ENCODE data around the gene WDR86.

WDR86 gene

DNA sequence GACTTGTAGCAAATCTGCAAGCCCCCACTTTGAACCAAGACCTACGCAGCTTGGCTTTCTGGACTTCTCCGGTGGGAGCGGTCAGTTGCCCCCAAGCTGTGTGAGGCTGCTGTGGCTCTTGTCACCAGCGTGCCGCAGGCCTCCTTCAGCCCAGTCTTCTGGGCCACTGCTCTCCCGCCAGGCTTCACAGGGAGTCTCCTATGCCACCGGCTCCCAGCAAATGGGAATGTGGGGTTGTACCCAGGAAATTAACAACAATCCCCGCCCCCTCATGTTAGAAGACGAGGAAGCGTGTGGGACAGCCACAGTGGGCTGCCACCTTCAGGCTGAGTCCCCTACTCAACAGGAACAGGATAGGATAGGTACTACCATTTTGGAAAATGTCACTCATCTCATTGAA lies 4.2 kb downstream of the WDR86 start:
- DNase-seq: no peak

GRCh38 chr7:151405056-151405455 lies 4.8 kb downstream of the WDR86 start:
- no peak for DNase-seq

DNA sequence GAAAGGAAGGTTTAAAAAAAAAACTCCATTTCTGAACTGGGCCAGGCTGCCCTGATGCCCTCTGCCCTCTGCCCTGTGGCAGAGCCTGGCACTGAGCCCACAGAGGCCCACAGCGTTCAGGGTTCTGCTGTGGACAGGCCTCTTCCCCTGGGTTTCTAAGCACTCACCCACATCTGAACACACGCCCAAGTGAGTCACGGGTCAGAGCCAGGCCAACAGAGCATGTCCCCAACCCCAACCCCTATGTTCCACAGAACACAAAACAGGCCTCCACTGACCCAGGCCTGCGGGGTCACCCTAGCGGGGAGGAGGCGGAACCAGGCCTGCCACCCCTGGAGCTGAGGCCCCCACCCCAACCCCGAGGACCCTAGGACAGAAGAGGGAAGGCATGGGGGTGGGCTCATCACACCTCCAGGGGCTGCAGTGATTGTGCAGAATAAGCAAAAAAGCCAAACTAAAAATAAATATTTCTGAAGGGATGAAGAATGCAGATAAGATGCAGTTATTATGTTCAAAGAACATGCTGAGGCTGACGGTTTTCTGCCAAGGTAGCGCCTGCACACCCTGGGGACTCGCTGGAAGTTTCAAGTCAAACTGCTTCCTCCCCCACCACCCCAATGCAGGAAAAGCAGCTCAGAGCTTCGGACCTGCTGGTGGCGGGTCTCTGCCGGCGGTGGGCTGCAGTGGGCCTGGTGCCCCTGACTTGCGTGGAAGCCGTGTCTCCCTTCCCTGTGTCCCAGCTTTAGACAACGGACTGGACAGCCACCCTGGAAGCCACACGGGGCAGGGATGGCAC lies 5.4 kb downstream of the WDR86 start:
- no peak for DNase-seq

DNA sequence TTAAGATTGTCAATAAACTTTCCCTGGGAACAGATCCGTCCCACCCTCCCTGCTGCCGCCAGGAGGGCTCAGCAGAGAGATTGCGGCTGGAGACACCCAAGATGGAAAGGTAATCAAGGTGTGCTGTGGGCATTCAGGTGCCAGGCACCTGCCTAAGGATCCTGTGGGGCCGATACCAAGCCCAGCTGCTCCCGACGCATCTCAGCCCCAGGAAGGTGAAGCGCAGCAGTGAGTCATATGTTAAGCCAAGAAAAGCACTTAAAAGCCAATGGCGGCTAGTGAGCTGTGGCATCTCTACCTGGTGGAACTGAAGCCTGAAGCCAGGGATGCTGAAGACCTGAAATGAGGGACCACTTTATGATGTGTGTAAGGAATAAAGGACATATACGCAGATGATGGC lies 6.1 kb downstream of the WDR86 start:
- DNase-seq: no peak

- no peak for DNase-seq
Observed at GRCh38 chr7:151402029-151402835, 7.6 kb downstream of the WDR86 start.

GRCh38 chr7:151400626-151401315 lies 9.1 kb downstream of the WDR86 start:
- no peak for DNase-seq

DNA sequence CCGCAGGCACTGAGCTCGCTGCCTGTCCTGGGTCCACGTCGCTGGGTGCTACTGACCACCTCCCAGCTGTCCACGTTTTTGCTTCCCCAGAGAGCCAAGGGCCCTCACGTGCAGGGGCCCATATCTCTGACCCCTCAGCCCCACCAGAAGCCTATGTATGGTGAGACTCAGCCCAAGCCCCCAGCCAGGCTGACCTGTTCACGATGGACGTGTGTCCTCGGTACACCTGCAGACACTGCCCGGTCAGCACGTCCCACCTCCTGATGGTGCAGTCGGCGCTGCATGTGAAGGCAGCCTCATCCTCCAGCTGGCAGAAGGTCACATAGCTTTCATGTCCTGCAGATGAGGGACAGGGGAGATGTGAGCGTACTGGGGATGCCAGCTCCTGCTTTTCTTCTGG lies 9.9 kb downstream of the WDR86 start:
- no peak for DNase-seq

- DNase-seq: no peak
Observed at GRCh38 chr7:151399305-151399601, 10.6 kb downstream of the WDR86 start.

DNA sequence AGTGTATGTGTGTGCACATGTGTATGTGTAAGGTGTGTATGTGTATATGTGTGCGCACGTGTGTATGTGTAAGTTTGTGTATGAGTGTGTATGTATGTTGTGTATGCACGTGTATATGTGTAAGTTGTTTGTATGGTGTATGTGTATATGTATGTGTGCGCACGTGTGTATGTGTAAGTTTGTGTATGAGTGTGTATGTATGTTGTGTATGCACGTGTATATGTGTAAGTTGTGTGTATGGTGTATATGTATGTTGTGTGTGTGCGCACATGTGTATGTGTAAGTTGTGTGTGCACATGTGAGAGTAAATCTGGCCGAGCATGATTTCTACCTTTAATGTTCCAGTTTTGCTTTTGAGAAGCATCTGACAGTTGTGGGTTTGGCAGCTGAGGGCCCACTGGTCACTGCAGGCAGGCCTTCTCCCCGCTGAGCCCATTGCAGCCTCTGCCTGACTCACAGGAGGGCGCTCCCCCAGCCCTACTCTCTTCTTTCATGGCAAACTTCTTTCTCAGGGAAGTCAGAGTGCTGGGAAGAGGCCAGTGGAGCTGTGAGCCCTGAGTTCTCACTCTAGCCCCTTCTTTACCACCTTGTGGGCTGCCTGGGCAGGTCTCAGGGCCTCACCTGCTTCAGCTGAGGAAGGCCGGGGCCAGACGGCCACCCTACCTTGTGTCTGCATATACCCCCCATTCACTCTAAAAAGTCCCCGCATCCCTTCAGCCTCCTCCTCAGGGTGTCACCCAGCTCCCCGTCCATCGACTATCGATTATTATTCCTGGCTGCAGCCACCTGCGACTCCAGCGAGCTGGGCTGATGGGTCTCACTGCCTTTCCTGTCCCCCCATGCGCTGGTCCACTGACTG lies 11.2 kb downstream of the WDR86 start:
- no peak for DNase-seq

DNA sequence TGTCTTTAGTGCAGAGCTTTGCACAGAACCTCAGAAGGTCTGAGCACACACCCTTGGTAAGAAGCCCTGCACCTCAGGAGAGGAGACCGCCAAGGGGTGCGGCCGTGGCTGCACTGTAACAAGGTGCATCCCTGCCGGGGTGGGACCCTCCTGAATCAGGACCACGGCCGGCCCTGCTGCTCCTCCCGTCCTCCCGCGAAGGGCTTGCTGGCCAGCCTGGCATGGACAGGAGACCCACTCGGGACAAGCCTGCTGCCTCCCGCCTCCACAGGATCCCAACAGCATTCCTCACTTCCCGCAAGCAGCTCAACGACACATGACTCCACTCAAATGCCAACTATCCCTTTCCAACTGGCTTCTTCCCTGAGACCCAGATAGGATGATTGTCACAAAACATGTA lies 12.8 kb downstream of the WDR86 start:
- no peak for DNase-seq

DNA sequence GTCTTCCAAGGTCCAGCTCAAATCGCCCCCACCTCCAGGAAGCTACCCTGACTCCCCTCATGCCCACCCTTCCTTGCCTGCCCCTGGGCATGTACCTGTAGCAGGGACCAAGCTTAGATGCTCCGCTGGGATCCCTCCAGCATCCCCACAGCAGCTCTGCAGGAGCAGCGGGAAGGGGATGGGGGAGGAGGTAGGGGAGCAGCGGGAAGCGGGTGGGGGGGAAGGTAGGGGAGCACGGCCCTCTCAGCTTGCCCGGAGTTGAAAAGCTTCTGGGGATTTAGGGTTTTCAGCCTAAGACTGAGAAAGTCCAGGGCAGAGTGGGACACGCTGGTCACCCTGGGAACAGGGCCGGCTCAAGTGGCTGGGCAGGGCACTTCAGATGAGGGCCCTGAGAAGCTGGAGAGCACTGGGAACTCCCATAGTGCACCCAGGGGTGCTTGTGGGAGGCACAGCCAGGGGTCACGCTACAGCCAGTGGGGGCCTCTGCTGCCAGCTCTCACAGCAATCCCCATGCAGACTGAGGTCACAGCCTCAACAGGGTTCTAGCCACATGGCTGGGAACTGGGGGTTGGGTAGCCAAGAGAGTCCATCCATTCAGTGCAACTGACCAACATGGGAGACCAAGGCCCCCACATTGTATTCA lies 13.4 kb downstream of the WDR86 start:
- DNase-seq: no peak

- DNase-seq: no peak
Observed at GRCh38 chr7:151395036-151395367, 14.8 kb downstream of the WDR86 start.

DNA sequence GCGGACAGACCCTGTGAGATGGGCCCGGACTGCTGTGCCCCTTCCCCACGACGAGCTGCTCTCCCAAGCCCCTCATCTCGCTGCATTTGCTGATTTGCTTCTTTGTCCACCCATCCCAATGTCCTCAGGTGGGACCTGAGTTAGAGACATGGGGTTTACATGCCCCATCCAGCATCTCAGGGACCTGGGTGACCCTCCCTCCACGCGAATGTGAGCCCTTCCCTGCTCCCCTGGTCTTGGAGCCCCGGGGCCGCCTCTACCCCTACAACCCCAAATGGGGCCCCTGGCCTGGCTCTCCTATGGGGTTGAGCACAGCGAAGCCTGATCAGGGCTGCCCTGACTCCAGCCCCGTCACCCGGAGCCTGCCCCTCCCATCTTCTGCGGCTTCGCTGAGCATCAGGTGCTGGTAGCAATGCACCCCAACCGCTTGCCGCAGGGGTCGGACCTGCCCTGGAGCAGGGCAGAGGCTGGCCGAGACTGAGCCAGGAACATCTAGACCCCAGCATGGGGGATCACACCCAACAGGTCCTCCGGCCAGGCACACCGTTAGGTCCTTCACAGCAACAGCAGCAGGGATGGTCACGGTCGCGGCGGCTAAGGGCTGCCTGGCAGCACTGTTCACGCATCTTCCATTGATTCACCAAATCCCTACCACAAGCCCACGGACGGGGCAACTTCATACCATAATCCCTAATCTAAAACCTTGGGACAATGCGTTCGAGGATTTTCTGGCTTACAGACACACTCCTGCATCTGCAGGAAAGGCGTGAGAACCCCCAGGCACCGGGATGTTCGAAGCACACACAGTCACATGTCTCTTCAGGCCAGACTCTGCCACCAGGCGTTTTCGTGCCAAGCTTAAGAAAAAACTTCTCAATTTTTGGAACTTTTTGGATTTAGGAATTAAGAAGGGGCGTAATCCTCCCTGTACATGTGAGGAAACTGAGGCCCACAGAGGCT lies 15.5 kb downstream of the WDR86 start:
- no peak for DNase-seq

DNA sequence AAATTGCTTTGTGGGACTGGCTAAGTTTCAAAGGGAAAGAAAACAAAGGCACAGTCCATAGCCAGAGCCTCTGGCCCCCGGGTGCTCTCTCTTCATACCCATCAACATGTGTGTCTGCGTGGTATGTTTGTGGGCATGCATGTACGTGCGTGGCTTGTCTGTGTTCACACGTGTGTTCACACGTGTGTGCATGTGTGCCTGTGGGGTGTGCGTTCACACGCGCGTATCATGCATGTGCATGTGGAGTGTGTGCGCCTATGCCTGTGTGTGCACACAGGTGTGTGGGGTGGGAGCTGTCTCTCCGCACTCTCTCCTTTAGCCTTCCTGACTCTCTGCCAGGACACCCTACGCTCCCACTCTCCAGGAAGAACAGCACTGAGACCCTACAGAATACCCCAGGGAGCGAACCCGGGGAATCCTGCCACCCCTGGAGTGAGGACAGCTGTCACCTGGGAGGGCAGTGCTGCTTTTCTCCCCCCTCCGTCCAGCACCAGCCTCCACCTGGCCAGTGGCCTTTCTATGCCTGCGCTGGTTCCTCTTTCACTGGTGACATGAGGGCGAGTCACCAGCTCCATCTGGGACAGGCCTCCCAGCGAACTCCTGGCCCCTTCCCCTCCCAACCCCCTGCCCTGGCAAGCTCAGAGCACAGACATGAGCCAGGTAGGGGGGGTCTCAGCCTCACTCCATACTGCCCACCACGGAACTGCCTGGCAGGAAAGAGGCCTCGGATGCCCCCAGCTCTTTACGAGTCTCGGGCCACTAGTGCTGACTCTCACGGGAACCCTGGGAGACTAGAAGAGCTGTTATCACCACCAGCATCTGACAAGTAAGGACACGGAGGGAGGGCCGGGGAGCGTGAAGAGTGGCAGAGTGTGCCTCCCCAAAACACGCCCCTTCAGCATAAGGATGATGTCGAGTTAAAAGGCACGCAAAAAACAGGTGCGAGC lies 16.5 kb downstream of the WDR86 start:
- no peak for DNase-seq

DNA sequence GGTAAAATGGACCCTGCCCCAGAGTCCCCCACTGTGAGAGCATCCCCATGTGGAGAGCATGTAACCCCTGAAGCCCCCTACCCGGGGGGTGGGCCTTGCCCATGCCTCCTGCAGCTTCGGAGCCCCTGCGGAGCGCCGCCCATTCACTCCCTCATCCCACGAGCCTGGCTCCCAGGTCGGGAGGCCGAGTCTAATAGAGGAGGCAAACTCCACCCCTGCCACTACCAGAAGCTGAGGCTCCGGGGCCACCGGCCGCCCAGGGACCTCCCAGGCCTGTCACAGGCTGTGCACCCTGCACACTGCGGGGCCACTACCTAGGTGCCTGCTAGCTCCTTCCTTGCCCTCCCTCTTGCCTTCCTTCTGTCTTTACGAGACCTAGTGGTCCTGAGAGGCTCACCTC lies 17.4 kb downstream of the WDR86 start:
- no peak for DNase-seq

- DNase-seq: no peak
Observed at GRCh38 chr7:151392002-151392401, 17.8 kb downstream of the WDR86 start.

GRCh38 chr7:151391358-151391730 lies 18.5 kb downstream of the WDR86 start:
- DNase-seq: no peak

- no peak for DNase-seq
Observed at GRCh38 chr7:151390598-151391357, 19.1 kb downstream of the WDR86 start.
